ENCODE measurements around the gene PITHD1.
"Not testable (repeated sequence)": the region's sequence is repeated elsewhere in the genome, so short reads cannot be mapped to it uniquely, and the experiment has no call there.

PITHD1 gene

GRCh38 chr1:23816906-23817305 is 38.7 kb downstream of the PITHD1 start:
- no peak for TF ChIP-seq POLR2AphosphoS5 (IDR thresholded peaks at IDR 0.05; ENCODE audit: low read depth, low read length)
- TF ChIP-seq TAF1 (IDR thresholded peaks at IDR 0.05; ENCODE audit: borderline replicate concordance, low read depth, low read length), result no peak
- no peak for TF ChIP-seq POLR2A (IDR thresholded peaks at IDR 0.05; ENCODE audit: low read depth, low read length)
- FAIRE-seq (no peak), DNase-seq (ENCODE audit: insufficient read length) (no peak)

- FAIRE-seq (no peak), DNase-seq (ENCODE audit: insufficient read length) (no peak)
- no peak for TF ChIP-seq TAF1 (IDR thresholded peaks at IDR 0.05; ENCODE audit: borderline replicate concordance, low read depth, low read length)
Measured at GRCh38 chr1:23817633-23818032, 39.4 kb downstream of the PITHD1 start.

DNA sequence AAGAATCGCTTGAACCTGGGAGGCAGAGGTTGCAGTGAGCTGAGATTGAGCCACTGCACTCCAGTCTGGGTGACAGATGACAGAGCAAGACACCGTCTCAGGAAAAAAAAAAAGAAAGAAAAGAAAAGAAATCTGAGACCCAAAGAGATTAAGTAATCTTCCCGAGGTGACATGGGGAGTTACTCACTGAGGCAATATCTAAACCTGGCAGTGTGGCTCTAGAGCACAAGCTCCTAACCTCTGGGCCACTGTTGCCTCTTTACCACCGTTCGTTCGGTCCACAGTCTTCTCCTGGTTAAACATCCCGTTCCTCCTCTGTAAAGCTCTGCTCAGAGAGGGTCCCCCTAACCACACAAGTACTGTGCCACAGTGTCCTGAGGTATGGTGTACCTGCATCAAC is 45.5 kb downstream of the PITHD1 start:
- DNase-seq (ENCODE audit: insufficient read length) (no peak), FAIRE-seq (no peak)
- TF ChIP-seq POLR2AphosphoS5 (IDR thresholded peaks at IDR 0.05; ENCODE audit: low read depth, low read length), result no peak
- no peak for TF ChIP-seq POLR2A (IDR thresholded peaks at IDR 0.05; ENCODE audit: low read depth, low read length)
- TF ChIP-seq TAF1 (IDR thresholded peaks at IDR 0.05; ENCODE audit: borderline replicate concordance, low read depth, low read length), result no peak

- TF ChIP-seq POLR2AphosphoS5 (IDR thresholded peaks at IDR 0.05; ENCODE audit: low read depth, low read length) (no peak), POLR2A (IDR thresholded peaks at IDR 0.05; ENCODE audit: low read depth, low read length) (no peak), TAF1 (IDR thresholded peaks at IDR 0.05; ENCODE audit: borderline replicate concordance, low read depth, low read length) (no peak)
- DNase-seq (ENCODE audit: insufficient read length) (no peak), FAIRE-seq (no peak)
Measured at GRCh38 chr1:23824711-23825075, 46.5 kb downstream of the PITHD1 start.

DNA sequence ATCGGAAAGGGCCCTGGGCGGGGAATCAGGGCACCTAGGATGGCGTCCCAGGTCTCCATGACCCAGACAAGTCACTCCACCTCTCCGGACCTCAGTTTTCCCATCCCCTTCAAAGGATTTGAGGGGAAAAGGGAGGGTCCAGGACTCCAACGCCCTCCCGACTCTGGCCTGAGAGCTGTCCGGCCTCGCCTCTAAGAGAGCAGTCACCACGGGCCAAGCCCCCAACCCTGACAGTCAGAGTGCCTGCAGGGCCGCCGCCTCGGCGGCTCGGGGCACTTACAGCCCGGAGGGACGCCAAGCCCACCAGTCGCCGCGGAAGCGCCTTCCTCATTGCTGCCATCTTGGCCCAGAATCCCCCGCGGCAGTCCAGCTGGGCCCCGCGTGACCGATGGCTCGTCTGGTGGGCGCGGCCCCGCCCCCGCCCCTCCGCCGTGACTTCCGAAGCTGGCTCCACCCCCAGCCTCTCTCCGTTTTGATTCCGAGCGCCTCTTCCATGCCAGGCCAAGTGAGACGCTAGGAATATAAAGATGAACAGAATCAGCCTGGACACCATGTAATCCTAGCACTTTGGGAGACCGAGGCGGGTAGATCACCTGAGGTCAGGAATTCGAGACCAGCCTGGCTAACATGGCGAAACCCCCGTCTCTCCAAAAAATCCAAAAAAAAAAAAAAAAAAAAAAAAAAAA is 47.0 kb downstream of the PITHD1 start, which contains the start of gene HMGCL:
Gene HMGCL, minus strand, starts transcription at position 354 of the 686 bp plus-strand sequence. Its CDS starts 14 bp downstream, at position 340.
- peak; percentile 95 for DNase-seq (ENCODE audit: insufficient read length)
- peak; percentile 93 for TF ChIP-seq POLR2AphosphoS5 (IDR thresholded peaks at IDR 0.05; ENCODE audit: low read depth, low read length)
- peak; percentile 97 for TF ChIP-seq POLR2A (IDR thresholded peaks at IDR 0.05; ENCODE audit: low read depth, low read length)
- peak; percentile 97 for TF ChIP-seq TAF1 (IDR thresholded peaks at IDR 0.05; ENCODE audit: borderline replicate concordance, low read depth, low read length)
- peak; percentile 96 for FAIRE-seq

DNA sequence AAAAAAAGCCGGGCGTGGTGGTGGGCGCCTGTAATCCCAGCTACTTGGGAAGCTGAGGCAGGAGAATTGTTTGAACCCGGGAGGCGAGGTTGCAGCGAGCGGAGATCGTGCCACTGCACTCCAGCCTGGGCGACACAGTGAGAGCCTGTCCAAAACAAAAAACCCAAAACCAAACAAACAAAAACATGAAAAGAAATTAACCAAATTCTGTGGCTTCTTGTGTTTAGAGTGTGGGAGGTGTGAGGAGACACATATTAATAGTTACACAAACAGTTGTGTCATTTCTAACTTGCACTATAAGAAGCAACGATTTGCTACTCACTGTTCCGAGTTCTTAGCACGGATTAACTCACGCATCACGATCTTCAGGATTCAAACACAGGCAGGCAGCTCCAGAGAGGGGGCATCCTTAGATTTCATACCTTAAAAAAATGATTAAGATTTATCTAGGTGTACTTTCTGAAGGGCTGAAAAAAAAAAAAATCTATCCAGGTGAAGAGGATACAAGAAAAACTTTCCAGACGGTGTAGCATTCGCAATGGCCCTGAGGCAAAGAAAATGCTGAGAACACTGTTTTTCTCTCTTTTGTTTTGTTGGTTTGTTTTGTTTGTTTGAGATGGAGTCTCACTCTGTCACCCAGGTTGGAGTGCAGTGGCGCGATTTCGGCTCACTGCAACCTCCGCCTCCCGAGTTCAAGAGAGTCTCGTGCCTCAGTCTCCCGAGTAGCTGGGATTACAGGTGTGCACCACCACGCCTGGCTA is 47.7 kb downstream of the PITHD1 start:
- TF ChIP-seq TAF1 (IDR thresholded peaks at IDR 0.05; ENCODE audit: borderline replicate concordance, low read depth, low read length) (no peak), POLR2A (IDR thresholded peaks at IDR 0.05; ENCODE audit: low read depth, low read length) (no peak), POLR2AphosphoS5 (IDR thresholded peaks at IDR 0.05; ENCODE audit: low read depth, low read length) (no peak)
- FAIRE-seq, result peak; percentile 83
- no peak for DNase-seq (ENCODE audit: insufficient read length)

DNA sequence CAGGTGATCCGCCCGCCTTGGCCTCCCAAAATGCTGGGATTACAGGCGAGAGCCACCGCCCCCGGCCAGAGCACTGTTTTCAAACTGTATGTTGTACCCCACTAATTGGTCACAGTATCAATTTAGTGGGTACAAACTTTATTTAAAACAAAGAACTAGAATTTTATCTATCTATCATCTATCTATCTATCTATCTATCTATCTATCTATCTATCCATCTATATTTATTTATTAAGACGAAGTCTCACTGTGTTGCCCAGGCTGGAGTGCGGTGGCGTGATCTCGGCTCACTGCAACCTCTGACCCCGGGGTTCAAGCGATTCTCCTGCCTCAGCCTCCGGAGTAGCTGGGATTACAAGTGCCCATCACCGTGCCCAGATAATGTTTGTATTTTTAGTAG is 48.4 kb downstream of the PITHD1 start:
- not testable (repeated sequence) for DNase-seq (ENCODE audit: insufficient read length); FAIRE-seq

DNA sequence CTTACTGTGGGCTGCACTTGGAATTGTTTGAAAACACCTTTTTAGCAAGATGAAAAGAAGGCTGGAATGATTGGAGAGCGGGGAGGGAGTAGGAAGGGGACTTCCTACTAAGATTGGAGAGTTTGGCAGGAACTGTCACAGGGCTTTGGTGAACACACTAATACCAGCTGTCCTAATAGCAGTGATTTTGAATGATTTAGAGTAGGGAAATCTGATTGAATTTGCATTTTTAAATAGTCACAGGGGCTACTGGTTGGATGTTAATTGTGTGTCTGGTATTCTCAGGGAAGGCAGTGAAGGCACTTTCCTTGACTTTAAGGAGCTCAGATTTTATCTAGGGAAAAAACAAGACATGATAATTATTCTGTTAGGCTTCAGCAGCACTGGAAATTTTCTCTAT is 49.5 kb downstream of the PITHD1 start:
- no peak for DNase-seq (ENCODE audit: insufficient read length)
- FAIRE-seq, result no peak
- TF ChIP-seq TAF1 (IDR thresholded peaks at IDR 0.05; ENCODE audit: borderline replicate concordance, low read depth, low read length) (no peak), POLR2A (IDR thresholded peaks at IDR 0.05; ENCODE audit: low read depth, low read length) (no peak)

- not testable (repeated sequence) for DNase-seq (ENCODE audit: insufficient read length)
Measured at GRCh38 chr1:23834156-23834555, 55.9 kb downstream of the PITHD1 start.

GRCh38 chr1:23836037-23836436 is 57.8 kb downstream of the PITHD1 start:
- DNase-seq (ENCODE audit: insufficient read length), result no peak
- TF ChIP-seq POLR2A (IDR thresholded peaks at IDR 0.05; ENCODE audit: low read depth, low read length) (no peak), TAF1 (IDR thresholded peaks at IDR 0.05; ENCODE audit: borderline replicate concordance, low read depth, low read length) (no peak), POLR2AphosphoS5 (IDR thresholded peaks at IDR 0.05; ENCODE audit: low read depth, low read length) (no peak)
- no peak for FAIRE-seq

More at GRCh38 chr1:23834156-23834555, 55.9 kb downstream of the PITHD1 start:
- FAIRE-seq, result not testable (repeated sequence)
